ENCODE measurements around the gene ADGRL3. TPM values are rescaled to one million over a fixed set of nuclear protein-coding genes. Genes with fewer than 3 reads are reported as not detected.
A peak's percentile ranks its signal among the peaks of the same experiment; 100 is the strongest.

The ADGRL3 gene
- total RNA-seq, 1 donor from 2014 or later, result 93.6 TPM

- Histone ChIP-seq H4K20me1 (ENCODE audit: low read depth) (no peaks in the 10 kb centered on the region), H3F3A (ENCODE audit: low read depth) (peaks cover 10% of the 10 kb centered on the region), H3K9ac (no peak overlapping the region), H3K36me3 (no peaks in the 10 kb centered on the region), H2AFZ (replicated peaks) (no peak overlapping the region), H3K27me3 (no peaks in the 10 kb centered on the region), H3K79me2 (ENCODE audit: low read depth) (no peaks in the 10 kb centered on the region), H3K9me3 (ENCODE audit: low read depth) (no peaks in the 10 kb centered on the region), H3K4me2 (peak overlapping the region; percentile 18), H3K27ac (no peak overlapping the region), H3K4me3 (no peak overlapping the region), H3K4me1 (peaks cover 23% of the 10 kb centered on the region)
- DNase-seq (ENCODE audit: low spot score), result peak; percentile 13
- no peak overlapping the region for H3K27ac Mint-ChIP-seq
- H3K4me3 Mint-ChIP-seq, result no peak overlapping the region
- peaks cover 16% of the 10 kb centered on the region for H3K36me3 Mint-ChIP-seq
- H3K4me1 Mint-ChIP-seq, result peaks cover 19% of the 10 kb centered on the region
- H3K27me3 Mint-ChIP-seq (ENCODE audit: insufficient read depth, low read depth), result no peaks in the 10 kb centered on the region
- TF ChIP-seq CTCF (IDR thresholded peaks at IDR 0.05) (no peak), EZH2 (IDR thresholded peaks at IDR 0.05) (no peak), EZH2phosphoT487 (IDR thresholded peaks at IDR 0.05) (no peak)
- H3K9me3 Mint-ChIP-seq, result no peaks in the 10 kb centered on the region
These were observed 711.2 kb downstream of the ADGRL3 start for GRCh38 chr4:61911313-61911756.

GRCh38 chr4:61913619-61914018 lies 713.5 kb downstream of the ADGRL3 start:
- Histone ChIP-seq H3K9ac (no peak overlapping the region), H3K27me3 (no peaks in the 10 kb centered on the region), H3K36me3 (no peaks in the 10 kb centered on the region), H4K20me1 (ENCODE audit: low read depth) (peaks cover 1% of the 10 kb centered on the region), H3K27ac (no peak overlapping the region), H3K79me2 (ENCODE audit: low read depth) (no peaks in the 10 kb centered on the region), H3K9me3 (ENCODE audit: low read depth) (no peaks in the 10 kb centered on the region), H3K4me3 (no peak overlapping the region), H3K4me2 (no peak overlapping the region), H3F3A (ENCODE audit: low read depth) (peaks cover 22% of the 10 kb centered on the region), H2AFZ (replicated peaks) (no peak overlapping the region), H3K4me1 (peaks cover 31% of the 10 kb centered on the region)
- DNase-seq (ENCODE audit: low spot score), result no peak
- no peak overlapping the region for H3K4me3 Mint-ChIP-seq
- H3K27ac Mint-ChIP-seq, result no peak overlapping the region
- H3K36me3 Mint-ChIP-seq, result peaks cover 21% of the 10 kb centered on the region
- no peaks in the 10 kb centered on the region for H3K9me3 Mint-ChIP-seq
- peaks cover 33% of the 10 kb centered on the region for H3K4me1 Mint-ChIP-seq
- H3K27me3 Mint-ChIP-seq (ENCODE audit: insufficient read depth, low read depth), result no peaks in the 10 kb centered on the region
- TF ChIP-seq EZH2 (IDR thresholded peaks at IDR 0.05) (no peak), EZH2phosphoT487 (IDR thresholded peaks at IDR 0.05) (no peak), CTCF (IDR thresholded peaks at IDR 0.05) (no peak)

DNA sequence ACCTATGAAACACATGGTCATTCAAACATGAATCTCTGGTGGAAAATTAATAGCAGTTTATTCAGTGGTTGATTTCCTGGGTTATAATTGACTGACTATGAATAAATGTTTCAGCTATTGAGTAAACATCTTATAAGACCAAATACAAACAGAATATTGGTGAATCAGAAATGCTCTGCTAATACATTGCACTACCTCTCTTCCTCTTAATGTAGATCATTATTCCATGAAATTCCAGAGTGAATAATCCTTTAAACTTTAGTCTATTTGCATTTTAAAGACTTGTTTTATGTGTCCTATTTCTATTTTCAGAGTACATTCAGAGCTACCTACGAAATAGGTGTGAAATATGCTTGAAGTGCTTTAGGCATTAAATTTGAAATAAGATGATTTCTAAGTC lies 715.4 kb downstream of the ADGRL3 start:
- H2AFZ ChIP-seq (replicated peaks), result no peak overlapping the region
- no peak for DNase-seq (ENCODE audit: low spot score)
- Mint-ChIP-seq H3K27me3 (ENCODE audit: insufficient read depth, low read depth) (no peaks in the 10 kb centered on the region), H3K4me3 (no peak overlapping the region), H3K27ac (no peak overlapping the region), H3K36me3 (peaks cover 15% of the 10 kb centered on the region), H3K9me3 (no peaks in the 10 kb centered on the region), H3K4me1 (peaks cover 42% of the 10 kb centered on the region)
- H3K4me3 ChIP-seq, result no peak overlapping the region
- H3K36me3 ChIP-seq, result no peaks in the 10 kb centered on the region
- H4K20me1 ChIP-seq (ENCODE audit: low read depth), result peaks cover 2% of the 10 kb centered on the region
- H3K4me1 ChIP-seq, result peaks cover 46% of the 10 kb centered on the region
- H3K9ac ChIP-seq, result no peak overlapping the region
- no peaks in the 10 kb centered on the region for H3K9me3 ChIP-seq (ENCODE audit: low read depth)
- H3K27me3 ChIP-seq, result no peaks in the 10 kb centered on the region
- no peaks in the 10 kb centered on the region for H3K79me2 ChIP-seq (ENCODE audit: low read depth)
- no peak for TF ChIP-seq EZH2phosphoT487 (IDR thresholded peaks at IDR 0.05)
- no peak for TF ChIP-seq CTCF (IDR thresholded peaks at IDR 0.05)
- no peak for TF ChIP-seq EZH2 (IDR thresholded peaks at IDR 0.05)
- H3F3A ChIP-seq (ENCODE audit: low read depth), result peaks cover 29% of the 10 kb centered on the region
- no peak overlapping the region for H3K27ac ChIP-seq
- H3K4me2 ChIP-seq, result no peak overlapping the region

Measured in neural progenitor cell (in vitro differentiated cells).